GM18951 (cell line): Measurements from ENCODE around the gene TBPL2.

Experiments used
- POLR2A ChIP-seq: IDR thresholded peaks from 4 replicates; pipeline ENCODE4 v1.6.1; 2011; ENCODE audit warnings: mild to moderate bottlenecking; ENCODE audit not compliant: insufficient read length, insufficient read depth; ENCODE audit errors: extremely low read depth
- in situ Hi-C: fragments of 300-500 bp; cut with MboI; formaldehyde crosslinking; loops from one replicate; pipeline ENCODE4 v1.12.0; 2022; ENCODE audit warnings: low sequenced_read_pairs, mixed read lengths, inconsistent platforms; ENCODE audit not compliant: unreplicated experiment

The TBPL2 gene

DNA sequence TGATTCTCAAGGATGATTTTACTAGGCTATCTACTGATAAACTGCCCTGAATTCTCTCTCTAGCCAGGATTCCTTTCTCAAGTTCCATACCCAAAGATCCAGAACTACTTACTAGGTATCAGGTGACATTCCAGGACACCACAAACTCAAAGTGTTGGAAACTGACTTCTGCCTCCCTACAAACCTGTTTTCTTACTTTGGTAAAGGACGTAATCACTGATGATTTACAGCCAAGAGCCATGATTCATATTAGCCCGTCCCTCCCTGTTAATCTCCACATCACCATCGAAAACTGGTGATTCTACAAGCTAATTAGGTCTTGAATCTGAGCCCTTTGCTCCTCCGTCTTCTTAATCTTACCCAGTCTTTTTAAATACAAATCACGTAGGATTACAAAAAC, 27.7 kb downstream of the TBPL2 start:
- TF ChIP-seq POLR2A = no peak
- in situ Hi-C loops = no loop called here

DNA sequence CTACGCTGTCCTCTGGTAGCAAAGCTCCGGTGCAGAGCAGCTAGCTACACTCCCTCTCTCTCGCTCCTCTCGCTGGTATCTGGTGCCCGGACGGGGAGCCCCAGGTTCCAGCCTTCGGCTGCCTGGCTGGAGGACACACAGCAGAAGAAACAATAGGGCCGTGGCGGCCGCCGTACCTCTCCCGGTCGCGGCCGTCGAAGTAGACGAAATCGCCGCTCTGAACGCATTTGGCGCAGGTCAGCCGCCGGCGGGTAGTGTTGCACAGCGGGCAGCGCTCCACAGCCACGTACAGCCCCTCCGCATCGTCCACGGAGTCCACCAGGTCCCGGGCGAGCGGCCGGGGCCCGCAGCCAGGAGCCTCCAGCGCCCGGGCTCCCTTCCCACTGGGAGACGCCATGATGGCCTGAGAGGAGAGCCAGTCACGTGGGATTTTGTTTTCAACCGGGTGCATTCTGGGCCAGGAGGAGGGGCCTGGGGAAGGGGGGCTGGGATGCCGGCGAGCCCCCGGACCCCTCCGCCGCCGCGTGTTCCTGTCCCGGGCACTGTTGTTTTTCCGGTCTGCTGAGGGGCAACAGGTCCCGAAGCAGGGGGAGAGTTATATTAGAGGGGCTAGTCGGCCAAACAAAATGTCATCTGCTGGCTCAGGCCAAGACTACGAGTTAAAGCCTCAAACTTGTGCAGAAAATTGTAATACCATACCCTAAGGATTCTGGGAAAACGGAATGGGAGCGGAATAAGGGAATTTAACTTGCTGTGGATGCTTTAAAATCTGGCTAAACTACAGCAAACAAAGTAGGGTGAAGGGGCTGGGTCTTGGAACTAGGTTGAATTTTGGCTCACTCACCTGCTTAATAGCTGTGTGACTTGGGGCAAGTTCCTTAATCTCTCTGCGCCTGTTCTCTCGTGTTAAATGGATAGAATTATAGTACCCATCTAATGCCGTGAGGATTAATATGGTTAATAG, 28.7 kb downstream of the TBPL2 start, which contains the start of gene ATG14:
TSS of gene ATG14 (minus strand) at position 405 of the 964 bp plus-strand sequence. CDS start at position 397, 8 bp downstream.
- in situ Hi-C loops = no loop called here
- peak; percentile 75 for TF ChIP-seq POLR2A

DNA sequence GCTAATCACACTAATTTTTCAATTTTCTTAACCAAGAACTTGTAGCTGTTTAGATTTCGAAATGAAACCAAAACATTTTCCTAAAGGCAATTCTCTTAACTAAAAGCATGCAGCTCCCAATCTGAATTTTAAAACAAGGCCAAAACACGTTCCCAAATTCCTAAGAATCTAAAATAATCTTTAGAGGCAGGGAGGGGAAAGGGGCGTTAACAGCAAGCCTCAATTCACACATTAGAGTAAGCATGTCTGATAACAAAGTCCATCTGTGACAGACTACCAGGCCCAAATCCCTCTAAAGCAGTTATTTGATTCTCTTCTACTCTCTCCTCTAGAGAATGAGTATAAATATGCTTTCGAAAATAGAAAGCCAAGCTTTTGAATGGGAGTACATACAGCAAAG, 29.5 kb downstream of the TBPL2 start:
- no peak for TF ChIP-seq POLR2A
- in situ Hi-C loops = no loop called here

DNA sequence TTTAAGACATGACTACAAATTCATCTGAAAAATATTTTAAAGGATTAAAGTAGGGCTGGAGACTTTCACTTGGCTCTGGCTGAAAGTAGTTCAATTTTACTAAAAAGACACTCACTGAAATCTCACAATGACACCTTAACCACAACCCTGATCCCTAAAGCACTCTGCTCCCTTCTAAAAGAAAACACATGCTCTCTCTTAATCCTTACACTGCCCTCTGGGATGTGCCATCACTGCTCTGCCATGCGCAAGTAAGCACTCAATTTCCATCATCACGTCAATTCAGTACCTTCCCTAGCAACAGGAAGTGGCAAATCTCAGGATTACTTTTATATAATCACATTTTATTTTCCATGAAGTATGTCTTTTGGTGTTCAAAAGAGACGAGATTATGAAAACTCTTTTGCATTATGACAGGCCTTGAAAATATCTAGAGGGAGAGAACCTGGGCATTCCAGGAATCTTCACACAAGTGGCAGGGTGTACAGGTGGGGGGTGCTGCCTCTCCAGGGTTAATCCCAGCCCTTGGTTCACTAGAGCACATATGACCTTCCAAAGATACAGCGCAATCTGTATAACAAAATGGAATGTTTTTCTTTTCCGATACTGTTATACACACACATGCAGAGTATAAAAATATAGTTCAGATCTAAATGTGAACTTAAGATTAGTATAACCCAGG, 36.1 kb downstream of the TBPL2 start:
- in situ Hi-C loops = no loop called here

DNA sequence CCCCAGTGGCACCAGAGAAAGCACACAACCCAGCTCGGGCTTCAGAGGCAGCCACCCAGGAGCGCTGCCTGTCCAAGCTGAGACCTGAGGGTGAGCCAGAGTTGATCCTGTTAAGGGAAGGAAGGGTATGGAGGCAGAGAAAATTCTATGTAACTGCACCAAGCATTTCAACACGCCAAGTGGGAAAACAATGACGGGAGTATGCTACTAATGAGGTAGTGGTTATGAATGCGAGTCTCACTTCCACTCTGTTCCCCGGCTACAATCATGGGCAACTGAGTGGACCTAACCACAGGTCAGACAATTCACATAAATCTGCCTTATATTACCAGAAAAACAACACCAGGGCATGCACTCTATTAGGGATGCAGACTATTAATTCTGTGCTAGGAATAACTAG, 38.7 kb downstream of the TBPL2 start:
- in situ Hi-C loops = no loop called here
- no peak for TF ChIP-seq POLR2A

More for the DNA sequence above, 36.1 kb downstream of the TBPL2 start:
- TF ChIP-seq POLR2A = no peak

DNA sequence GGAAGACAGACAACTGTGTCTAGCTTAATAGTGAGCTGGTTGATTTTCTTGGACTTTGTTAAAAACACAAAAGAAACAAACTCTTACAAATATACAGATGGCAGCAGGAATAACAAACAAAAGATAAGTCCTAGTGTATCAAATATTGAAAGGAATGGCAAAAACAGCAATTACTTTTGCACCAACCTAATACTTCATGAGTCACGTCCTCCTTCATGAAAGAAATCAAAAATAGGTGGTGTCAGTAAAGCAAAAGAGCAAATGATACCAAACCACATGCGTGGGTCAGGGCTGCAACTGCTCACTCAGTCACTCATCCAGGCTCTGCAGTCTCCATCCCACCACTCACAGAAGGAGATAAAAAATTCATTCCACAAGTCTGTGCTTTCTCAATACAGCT, 40.6 kb downstream of the TBPL2 start:
- in situ Hi-C loops = no loop called here

DNA sequence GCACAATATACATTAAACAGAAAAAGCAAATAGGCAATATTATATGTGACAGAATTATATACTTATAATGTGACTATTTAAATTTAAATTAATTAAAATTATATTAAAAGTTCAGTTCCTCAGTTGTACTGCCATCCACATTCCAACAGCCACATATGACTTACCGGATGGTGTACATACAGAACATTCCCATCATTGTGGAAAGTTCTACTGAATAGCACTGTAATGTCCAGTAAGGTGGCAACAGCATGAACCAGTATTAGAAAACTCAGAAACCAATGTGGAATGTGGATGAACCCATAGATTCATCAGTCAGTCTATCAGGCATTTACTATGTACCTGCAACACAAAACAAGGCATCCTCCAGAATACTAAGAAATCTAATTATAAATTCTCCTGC, 41.2 kb downstream of the TBPL2 start:
- in situ Hi-C loops = no loop called here
- no peak for TF ChIP-seq POLR2A

More for the DNA sequence above, 40.6 kb downstream of the TBPL2 start:
- no peak for TF ChIP-seq POLR2A

DNA sequence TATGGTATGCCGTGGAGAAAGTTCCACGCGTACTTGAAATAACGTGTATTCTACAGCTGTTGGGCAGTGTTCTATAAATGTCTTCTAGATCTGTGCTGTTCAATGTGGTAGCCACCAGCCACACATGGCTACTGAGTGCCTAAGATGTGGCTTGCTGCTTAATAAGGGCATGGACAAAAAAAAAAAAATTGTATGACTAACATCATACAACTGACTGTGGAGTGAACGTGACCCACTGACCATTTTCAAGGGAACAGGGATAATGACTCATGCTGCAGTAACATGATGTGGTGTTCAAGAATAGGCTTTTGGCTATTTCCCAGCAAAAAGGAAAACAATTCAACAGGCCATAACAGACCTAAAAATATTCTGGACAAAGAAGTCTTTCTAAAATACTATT, 41.7 kb downstream of the TBPL2 start:
- no peak for TF ChIP-seq POLR2A
- in situ Hi-C loops = no loop called here

DNA sequence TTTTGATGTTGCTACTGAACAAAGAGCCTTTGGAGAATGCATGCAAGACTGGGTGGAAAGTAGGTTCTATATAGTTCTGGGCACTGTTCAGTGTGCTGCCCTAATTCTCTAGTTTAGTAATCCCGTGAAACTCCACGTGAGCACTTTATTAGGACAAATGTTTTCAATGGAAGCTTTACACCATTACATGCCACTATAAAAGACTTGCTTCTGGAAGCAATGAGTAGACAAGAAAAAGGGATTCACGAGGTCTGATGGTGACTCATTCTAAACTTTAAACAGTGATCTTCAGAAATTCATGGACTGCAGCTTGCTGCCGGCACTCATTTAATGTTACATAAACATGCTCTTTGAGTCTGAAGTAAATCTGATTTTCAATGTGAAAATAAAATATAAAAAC, 51.1 kb downstream of the TBPL2 start:
- TF ChIP-seq POLR2A = no peak
- in situ Hi-C loops = no loop called here

DNA sequence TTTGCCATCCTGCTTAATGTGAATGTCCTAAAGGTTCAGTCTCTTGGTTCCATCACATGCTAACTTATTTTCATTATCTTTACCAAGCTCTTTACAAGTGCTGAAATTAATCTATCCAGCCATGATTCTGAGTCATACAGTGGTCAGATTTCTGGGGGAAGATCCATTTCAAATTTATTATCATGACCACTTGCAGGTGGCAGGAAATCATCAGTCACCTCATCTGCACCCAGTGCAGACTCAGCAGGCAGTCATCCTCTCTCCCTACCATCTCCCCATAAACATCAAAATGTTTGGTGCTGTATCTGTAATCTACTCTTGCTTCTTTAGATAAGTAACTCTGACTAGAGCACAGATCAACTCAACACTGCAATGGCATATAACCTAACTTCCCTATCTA, 52.3 kb downstream of the TBPL2 start:
- in situ Hi-C loops = no loop called here
- no peak for TF ChIP-seq POLR2A

DNA sequence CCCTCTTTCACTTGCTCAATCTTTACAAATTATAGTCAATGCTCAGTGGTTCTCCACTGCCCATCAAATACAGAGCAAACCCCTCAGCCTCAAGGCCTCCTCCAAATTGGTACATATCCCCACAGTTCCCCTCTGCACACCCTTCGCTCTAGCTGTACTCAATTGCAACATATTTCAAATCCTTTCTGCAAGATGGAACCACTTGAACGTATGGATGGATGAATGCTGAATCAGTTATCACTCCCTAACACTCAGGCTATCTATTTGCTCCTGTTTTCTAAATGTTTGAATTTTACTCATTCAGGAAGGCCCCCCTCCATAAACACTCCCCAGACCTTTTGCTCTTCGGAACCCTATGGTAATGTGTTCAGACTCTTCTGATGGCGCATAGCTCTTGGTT, 53.3 kb downstream of the TBPL2 start:
- TF ChIP-seq POLR2A = no peak
- in situ Hi-C loops = no loop called here

DNA sequence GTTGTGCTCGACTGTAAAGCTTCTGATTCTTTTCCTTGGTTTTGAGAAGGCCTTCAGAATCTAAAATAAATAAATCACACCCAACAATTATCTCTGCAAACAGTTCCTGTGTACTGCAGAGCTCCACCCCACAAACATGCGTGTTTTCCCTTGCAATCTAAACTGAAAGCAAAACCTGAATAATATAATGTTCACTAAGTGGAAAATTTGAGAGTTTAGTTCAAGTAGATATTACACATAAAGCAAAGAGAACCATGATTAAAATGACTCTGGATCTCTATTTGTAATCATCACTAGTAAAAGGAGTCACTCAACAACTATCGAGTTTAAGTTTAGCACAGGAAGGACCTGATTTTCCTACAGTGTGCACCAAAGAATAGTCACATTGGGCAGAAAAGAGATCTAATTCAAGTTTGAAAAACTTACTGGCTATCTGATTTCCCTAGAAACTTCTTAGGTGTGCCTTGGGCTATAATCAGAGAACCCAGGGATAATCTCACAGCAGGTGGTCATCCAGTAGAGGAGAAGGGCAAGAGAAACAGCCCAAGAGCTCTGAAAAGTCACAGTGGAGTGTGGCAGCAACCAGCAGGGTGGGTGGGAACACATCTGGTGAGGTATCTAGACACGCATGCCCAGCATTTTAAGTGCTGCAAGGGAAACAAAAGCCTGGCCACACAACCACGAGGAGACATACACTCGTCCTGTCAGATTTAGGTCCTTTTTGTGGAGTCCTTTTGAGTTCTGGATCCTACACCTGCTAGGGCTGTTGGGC, 54.2 kb downstream of the TBPL2 start:
- no peak for TF ChIP-seq POLR2A
- in situ Hi-C loops = no loop called here

DNA sequence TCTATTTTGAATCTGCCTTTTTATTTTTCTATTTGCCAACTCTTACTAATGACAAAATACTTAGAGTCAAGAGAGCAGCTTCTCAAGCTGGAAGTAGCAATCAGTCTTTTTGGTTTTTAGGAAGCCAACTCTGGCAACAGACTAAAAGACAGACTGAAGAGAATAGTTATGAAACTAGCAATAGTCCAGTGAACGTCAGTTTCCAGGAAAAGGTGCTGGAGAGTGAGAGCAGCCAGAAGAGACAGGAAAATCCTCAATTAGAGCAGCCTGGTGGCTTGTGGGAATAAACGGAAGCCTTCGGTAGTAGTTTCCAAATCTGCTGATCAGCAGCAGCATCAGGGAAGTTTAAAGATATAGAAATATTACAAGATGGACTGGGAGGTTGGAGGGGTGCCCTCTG, 55.9 kb downstream of the TBPL2 start:
- in situ Hi-C loops = no loop called here

More for the DNA sequence above, 55.9 kb downstream of the TBPL2 start:
- TF ChIP-seq POLR2A = no peak
